CD4-positive, alpha-beta T cell treated with Interleukin-2 at 100 ng/mL for 4 hours (primary cell): ENCODE data around the gene PDZD4.

Experiments used
- DNase-seq: peaks from one replicate; pipeline ENCODE4 v3.0.0-alpha.2; 2020; ENCODE audit warnings: low spot score

The PDZD4 gene

GRCh38 chrX:153805436-153805835 is 24.9 kb downstream of the PDZD4 start:
- no peak for DNase-seq

GRCh38 chrX:153804621-153805020 is 25.7 kb downstream of the PDZD4 start:
- no peak for DNase-seq

- DNase-seq: no peak
Measured at GRCh38 chrX:153804100-153804595, 26.2 kb downstream of the PDZD4 start.

GRCh38 chrX:153803211-153804099 is 26.9 kb downstream of the PDZD4 start:
- no peak for DNase-seq

- no peak for DNase-seq
Measured at GRCh38 chrX:153802513-153803045, 27.8 kb downstream of the PDZD4 start.

GRCh38 chrX:153801669-153802068 is 28.7 kb downstream of the PDZD4 start:
- DNase-seq: no peak

- DNase-seq: no peak
Measured at GRCh38 chrX:153800746-153801145, 29.6 kb downstream of the PDZD4 start.

GRCh38 chrX:153800177-153800722 is 30.1 kb downstream of the PDZD4 start:
- DNase-seq: no peak

- DNase-seq: no peak
Measured at GRCh38 chrX:153799326-153799725, 31.0 kb downstream of the PDZD4 start.

- DNase-seq: no peak
Measured at GRCh38 chrX:153797415-153798015, 32.8 kb downstream of the PDZD4 start.

GRCh38 chrX:153794897-153795816 is 35.2 kb downstream of the PDZD4 start:
- no peak for DNase-seq

- peak; percentile 95 for DNase-seq
Measured at GRCh38 chrX:153794018-153794896, 36.1 kb downstream of the PDZD4 start, which contains the start of the genes IDH3G and SSR4. Gene IDH3G (minus strand): TSS chrX:153794375. CDS start chrX:153794326, 49 bp downstream. Gene SSR4 (plus strand): TSS chrX:153794668. CDS start chrX:153794688, 20 bp downstream.

GRCh38 chrX:153793291-153793690 is 37.1 kb downstream of the PDZD4 start:
- no peak for DNase-seq

GRCh38 chrX:153792368-153792767 is 38.0 kb downstream of the PDZD4 start:
- no peak for DNase-seq

- DNase-seq: no peak
Measured at GRCh38 chrX:153791104-153791852, 39.1 kb downstream of the PDZD4 start.

- no peak for DNase-seq
Measured at GRCh38 chrX:153789654-153790053, 40.7 kb downstream of the PDZD4 start.

- no peak for DNase-seq
Measured at GRCh38 chrX:153786669-153787068, 43.7 kb downstream of the PDZD4 start.

- DNase-seq: no peak
Measured at GRCh38 chrX:153784325-153784967, 45.9 kb downstream of the PDZD4 start.

- no peak for DNase-seq
Measured at GRCh38 chrX:153783378-153784013, 46.8 kb downstream of the PDZD4 start.
